ENCODE measurements around the gene MAN1B1.
"Not testable (repeated sequence)": the region's sequence is repeated elsewhere in the genome, so short reads cannot be mapped to it uniquely, and the experiment has no call there.

Gene MAN1B1

DNA sequence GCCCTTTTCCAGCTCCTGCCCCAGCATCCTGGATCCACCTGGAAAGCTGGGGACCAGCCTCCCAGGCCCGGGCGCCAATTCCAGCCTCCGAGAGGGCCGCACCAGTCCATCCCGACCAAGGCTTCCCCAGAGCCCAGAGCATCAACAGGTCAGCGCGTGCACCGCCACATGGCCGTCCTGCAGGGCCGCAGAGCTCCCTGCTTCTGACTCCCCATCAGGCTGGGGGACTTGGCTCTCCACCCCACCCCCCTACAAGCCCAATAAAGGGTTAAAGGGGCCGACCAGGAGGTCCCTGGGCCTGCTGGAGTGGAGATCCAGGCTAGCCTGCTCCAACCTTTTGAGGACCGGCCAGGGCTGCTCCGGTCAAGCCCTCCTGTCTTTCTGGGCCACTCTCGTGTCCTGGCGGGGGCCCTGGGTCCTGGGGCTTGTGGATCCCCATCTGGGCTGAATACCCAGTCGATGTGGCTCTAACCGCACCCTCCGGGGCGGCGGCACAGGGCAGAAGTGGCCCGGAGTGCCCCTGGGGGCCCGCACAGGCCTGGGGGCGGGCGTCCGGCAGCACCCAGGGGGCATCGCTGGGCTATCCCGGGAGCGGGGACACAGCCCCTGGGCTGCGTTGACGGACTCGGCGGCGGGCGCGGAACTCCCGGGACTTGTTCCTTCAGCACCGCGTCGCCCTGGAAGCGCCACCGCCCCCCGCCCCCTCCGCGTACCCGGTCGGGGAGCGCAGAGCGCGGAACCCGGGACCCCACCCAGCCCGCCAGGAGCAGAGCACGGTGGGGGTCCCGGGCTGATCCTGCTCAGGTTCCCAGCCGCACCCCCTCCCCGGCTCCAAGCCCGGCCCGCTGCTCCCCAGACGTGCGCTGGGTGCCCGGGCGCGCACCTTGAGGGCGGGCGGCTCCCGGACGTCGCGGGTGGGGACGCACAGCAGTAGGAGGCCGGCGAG, 33.5 kb upstream of the MAN1B1 start:
- DNase-seq (ENCODE audit: low spot score), result no peak

DNA sequence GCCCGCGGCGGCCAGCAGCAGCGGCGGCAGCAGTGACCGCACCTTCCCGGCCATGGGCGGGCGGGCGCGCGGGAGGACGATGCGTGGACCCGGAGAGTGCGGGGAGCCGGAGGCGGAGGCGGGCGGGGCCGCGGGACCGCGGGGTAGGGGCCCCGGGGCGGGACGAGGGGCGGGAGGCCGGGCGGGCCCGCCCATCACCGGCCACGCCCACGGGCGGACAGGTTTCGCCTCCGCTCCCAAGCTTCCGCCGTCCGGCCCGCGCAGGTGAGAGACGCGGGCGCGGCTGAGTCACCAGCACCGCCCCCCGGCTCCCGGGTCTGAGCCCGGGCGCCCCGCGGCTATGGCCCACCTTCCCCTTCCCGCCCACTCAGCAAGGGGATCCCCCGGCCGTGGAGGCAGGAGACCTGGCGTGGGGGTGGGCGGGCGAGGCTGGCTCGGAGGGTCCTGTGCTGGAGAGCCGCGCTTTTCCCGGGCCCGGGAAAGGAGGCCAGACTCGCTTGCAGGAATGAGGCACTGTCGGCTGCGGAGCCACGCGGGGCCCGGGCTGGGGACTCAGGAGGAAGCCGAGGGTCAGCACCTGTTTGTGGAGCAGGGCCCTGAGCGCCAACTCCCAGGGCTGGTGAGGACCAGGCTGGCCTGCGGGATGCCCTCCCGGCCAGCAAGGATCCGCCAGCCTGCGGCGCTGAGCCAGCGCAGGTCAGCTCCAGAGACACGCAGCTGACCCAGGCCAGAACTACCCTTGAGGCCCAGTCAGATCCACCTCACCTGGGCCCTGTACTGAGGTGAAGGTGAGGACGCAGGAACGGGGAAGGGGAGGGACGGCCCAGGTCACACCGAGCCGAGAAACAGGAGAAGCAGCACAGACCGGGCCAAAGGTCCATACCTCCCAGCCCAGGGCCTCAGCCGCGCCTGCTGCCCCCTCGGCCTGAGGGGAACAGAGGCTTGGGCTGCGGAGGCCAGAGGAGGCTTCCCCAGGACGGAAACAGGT, 32.5 kb upstream of the MAN1B1 start, which contains the start of gene ENTPD2:
TSS of gene ENTPD2 (minus strand) at position 118 of the 988 bp plus-strand sequence. CDS start at position 54, 64 bp downstream.
- DNase-seq (ENCODE audit: low spot score), result no peak

DNA sequence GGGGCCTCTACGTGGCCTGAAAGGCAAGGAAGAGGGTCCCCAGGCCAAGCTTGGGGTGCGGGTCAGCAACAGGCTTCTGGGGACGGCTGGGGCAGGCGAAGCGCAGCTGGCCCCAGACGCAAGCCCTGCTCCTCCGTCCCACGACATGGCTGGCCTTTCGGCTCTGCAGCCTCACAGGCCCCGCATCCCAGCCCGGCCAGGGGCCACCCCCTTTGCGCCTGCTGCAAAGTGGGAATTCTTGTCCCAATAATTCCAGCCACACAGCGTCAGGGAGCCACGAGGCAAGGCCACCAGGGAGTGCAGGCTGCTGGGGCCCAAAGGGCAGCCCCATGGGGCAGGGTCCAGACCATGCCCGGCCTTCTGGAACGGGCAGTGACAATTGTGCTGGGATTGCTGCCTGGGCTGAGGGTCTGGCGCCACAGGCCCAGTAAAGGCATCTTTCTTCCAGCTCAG, 31.8 kb upstream of the MAN1B1 start:
- DNase-seq (ENCODE audit: low spot score), result peak; percentile 68

DNA sequence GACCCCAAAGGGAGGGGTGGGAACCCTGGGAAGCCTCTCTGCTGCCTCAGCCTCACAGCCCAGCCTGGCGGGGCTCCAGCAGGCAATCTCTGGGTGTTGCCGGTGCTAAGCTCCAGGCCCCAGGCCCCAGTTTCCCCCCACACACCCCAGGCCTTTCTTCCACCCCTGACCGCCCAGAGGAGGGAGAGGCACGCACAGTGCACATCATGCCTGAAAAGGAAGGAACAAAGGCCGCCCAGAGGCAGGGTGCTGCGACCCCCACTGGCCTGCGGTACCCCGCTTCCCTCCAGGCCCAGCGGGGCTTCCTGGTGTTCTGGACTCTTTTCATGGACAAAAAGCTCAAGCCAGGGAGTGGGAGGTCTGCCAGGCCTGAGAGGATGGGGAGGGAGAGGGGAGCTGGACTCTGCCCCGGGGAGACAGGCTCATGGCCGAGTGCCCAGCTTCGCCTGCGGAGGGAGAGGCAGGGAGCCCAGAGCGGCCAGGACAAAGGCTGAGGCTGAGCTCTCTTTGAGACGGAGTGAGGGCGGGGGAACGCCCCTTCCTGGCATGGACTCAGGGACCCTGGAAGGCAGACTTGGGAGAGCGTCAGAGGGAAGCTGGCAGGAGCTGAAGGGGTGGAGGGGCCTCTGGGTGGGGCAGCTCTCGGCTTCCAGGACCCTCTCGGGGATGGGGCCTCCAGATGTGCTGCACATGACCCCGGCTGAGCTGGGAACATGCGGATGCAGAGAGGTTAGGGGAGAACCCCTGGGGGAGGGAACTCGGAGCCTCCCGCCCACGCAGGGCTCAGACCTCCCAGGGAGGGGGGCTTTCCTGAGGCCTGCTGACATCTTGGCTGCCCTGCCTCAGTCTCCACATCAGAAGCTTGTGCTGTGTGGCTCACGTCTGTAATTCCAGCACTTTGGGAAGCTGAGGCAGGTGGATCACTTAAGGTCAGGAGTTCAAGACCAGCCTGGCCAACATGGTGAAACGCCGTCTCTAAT, 31.1 kb upstream of the MAN1B1 start:
- peak; percentile 97 for DNase-seq (ENCODE audit: low spot score)

DNA sequence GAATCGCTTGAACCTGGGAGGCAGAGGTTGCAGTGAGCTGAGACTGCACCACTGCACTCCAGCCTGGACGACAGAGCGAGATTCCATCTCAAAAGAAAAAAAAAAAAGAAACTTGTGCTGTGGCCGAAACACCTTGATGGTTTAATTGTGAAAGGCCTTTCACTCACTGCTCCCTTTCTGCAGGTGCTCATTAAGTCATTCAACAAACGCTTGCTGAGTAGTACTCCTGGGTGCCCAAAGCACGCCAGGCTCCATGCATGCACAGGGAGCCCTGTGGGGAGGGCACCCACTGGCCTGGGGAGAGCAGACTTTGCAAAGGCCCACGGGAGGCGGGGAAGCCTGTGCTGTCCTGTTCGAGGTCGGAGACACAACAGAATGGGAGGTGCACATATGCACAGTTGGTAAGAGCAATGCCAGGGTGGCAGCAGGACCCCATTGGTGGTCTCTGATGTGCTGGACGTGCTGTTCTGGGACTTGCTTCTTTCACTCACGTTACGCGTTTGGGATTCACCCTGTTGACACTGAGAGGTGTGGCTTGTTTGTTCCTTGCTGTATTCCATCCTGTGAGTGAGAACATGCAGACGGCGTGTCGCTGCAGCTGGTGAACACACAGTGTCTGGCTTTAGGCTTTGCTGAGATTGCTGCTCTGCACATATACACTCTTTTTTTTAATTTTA, 29.9 kb upstream of the MAN1B1 start:
- no peak for DNase-seq (ENCODE audit: low spot score)

DNA sequence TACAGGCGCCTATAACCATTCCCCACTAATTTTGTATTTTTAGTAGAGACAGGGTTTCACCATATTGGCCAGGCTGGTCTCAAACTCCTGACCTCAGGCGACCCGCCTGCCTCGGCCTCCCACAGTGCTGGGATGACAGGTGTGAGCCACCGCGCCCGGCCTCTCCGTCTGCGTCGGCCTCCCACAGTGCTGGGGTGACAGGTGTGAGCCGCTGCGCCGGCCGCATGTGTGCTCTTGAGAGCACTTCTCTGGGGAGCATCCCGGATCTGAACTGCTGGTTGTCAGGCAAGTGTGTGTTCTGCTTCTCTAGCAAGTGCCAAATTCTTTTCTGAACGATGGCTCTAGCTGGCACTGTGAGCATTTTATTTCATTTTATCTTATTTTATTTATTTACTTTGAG, 29.2 kb upstream of the MAN1B1 start:
- no peak for DNase-seq (ENCODE audit: low spot score)

DNA sequence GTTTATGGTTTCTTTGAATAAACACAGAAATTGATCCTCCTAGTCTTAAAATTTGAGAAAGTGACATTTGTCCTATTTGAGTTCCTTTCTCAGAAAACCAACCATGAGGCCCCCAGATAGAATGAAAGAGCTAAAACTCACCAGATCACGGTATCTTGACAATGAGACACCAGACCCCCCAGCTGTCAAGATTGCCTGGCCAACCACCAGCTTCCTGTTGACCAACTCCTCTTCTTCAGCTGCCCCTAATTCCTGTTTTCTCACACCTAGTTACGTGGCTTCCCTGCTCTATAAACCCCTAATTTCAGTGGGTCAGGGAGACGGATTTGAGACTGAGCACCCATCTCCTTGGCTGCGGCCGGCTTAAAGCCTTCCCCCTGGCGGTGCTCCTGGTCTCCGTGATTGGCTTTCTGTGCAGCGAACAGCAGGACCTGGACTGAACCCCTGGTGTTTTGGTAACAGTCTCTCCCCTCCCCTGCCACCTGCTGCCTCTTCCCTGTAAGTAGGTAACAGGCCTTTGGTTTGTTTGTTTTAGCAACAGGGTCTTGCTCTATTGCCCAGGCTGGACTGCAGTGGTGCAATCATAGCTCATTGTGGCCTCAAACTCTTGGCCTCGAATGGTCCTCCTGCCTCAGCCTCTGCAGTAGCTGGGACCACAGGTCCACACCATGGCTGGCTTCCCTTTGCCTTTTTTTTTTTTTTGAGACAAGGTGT, 28.1 kb upstream of the MAN1B1 start:
- no peak for DNase-seq (ENCODE audit: low spot score)

DNA sequence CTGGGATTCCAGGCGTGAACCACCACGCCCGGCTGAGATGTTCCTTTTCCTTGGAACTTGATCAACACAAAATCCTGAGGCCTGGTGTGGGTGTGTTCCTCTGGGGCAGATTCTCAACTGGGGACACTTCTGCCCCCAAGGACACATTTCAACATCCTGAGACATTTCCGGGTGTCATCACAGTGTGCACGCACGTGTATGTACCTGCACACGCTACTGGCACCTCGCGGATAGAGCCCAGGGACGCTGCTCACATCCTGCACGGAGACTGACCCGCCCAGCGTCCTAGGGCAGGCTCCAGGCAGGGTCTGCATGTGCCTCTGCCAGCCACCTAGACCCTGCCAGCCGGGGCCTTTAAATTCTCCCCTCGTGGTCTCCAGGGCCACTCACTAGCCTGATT, 24.4 kb upstream of the MAN1B1 start:
- DNase-seq (ENCODE audit: low spot score), result no peak

DNA sequence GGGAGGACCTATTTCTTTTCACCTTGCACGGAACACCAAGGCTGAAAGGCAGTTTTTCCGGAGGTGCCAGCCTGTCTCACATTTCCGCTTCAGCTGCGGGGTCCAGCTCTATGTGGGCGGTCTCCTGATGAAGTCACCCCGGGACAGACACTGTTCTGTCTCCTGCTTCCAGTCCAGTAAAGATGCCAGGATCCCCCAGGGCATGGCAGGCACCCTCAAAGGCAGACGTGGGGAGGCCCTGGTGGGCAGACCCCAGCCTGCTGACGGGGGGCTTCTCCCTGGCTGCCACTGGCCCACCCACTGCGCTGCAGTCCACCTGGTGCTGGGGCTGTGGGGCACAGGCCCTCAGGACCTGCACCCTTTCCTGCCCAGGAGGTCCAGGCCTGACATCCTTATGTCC, 24.0 kb upstream of the MAN1B1 start:
- not testable (repeated sequence) for DNase-seq (ENCODE audit: low spot score)

DNA sequence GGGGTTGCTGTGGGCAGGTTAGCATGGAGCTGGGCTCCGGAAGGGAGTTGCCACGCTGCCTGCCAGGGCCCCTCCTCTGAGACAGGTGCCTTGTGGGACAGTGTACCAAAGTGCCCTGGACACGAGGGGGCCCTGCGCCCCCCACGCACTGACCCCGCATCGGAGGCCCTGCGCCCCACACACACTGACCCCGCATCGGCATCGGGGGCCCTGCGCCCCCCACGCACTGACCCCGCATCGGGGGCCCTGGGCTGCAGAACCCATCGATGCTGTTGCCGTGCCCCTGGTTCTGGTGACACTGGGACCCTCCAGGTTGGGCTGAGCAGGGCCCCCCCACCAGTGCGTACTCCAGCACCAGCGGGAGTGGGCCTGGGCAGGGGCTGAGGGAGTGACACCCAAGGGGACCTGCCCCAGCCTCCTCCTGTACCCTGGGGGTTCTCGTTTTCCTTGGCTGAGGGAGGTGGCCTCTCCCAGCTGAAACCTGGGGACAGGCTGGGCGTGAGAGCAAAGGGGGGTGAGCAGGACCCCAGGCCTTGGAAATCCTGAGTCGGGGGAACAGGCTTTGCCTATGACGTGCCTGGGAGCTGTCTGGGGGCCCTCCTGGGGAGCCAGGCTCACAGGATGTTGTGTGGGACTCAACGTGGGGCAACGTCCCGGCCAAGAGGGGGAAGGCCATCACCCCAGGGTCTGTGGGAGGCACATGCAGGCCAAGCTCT, 23.3 kb upstream of the MAN1B1 start:
- no peak for DNase-seq (ENCODE audit: low spot score)

DNA sequence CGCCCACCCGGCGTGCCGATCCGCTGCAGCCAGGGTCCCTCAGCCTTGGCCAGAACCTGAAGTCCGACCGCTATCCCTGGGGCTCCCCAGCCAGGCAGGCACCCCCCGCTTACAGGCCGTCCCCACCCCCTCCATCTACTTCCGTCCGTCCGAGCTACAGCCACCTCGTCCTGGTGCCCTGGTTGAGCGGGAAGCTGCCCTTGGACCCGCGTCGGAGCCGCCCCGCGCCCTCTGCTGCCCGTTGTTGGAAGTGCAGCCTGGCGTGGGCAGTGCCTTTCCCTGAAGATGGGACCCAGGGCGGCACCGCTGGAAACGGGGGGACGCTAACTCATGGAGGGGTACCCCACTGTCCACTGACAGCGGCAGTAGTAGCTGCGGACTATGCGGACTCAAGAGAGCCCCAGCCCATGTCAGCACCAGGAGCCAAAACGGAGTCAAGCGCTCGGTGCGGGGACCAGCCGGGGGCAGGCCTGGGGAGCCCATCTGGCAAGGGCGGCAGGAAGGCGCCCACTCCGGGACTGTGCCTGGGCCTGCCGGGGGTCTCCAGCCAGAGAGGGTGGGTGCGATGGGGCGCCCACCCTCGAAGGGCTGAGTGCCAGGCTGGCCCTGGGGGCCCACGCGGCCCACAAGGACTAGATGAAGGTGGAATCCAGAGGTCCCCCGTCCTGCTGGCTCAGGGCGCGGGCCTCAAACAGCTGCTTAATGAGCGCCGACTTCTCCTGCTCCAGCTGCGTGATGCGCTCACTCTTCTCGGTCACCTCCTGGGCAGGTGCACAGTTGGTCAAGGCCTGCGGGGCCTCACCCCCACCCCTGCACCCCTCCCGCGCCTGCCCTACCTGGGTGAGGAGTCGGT, 22.5 kb upstream of the MAN1B1 start:
- peak; percentile 74 for DNase-seq (ENCODE audit: low spot score)

DNA sequence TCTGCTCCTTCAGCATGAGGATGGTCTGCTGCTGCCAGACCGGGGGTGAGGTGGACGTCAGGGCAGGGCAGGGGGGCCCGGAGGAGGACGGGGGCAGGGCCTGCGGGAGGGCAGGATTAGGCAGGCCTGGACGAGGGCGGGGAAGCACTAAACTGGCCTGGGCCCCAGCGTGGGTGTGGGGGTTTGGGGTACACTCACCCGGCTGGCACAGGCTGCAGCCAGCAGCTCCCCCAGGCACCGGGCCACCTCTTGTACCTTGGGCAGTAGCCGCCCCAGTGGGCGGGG, 22.0 kb upstream of the MAN1B1 start:
- DNase-seq (ENCODE audit: low spot score), result no peak

DNA sequence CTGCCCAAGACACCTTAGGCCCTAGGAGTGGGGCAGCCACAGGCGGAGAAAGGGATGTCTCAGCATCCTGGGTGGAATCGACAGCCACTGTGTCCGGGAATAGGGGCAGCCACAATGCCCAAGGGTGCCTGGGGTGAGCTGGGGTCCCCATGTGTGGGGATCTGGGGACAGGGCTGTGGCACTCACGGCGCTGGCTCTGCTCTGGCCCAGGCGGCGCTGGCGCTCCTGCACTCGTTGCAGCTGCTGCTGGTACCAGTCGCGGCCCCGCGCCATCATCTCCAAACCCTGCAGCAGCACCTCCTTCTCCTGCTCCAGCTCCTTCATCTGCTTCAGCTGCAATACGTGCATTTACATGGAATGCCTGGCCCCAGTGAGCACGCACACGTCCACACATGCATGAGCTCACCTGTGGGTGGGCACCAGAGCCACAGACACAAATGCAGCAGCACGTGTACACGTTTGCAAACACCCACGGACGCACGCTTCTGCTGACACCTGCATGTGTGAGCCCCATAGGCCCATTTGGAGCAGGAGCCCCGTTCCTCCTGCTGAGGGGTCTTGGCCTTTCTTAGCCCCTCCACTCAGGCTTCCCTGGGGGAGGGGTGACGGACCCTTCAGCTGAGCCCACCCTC, 21.3 kb upstream of the MAN1B1 start:
- DNase-seq (ENCODE audit: low spot score), result no peak

DNA sequence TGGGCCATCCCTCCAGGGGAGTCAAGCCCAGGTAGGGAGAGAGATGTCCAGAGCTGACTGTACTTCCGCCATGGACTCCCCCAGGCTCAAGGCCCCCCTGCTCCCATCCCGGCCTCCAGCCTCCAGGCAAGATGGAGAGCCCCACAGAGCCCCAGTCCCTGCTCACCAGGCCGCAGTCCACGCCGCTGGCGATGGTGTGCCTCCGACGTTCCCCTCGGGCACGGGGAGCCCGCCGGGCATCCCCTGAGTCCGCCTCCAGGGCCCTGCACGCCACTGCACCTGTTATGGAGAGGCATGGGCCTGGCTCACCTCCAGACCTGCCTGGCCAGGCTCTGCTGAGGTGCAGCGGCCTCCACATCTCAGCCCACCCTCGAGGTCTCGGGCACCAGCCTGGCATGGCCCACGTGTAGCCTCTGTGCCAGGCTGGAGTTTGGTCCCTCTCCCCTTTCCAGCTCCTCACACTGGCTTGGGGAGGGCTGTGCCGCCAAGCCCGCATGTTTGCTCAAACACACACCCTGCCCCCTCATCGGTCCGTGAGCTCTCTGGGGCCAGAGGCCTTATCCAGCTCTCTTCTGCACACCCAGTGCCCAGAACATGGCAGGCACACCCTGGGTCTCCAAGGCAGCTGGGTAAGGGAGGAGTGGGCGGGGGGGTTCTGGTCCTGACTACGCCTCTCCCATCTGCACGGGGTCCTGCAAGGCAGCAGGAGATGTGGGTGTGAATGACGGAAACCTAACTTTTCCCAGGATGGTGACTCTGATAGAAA, 20.5 kb upstream of the MAN1B1 start:
- DNase-seq (ENCODE audit: low spot score), result no peak

DNA sequence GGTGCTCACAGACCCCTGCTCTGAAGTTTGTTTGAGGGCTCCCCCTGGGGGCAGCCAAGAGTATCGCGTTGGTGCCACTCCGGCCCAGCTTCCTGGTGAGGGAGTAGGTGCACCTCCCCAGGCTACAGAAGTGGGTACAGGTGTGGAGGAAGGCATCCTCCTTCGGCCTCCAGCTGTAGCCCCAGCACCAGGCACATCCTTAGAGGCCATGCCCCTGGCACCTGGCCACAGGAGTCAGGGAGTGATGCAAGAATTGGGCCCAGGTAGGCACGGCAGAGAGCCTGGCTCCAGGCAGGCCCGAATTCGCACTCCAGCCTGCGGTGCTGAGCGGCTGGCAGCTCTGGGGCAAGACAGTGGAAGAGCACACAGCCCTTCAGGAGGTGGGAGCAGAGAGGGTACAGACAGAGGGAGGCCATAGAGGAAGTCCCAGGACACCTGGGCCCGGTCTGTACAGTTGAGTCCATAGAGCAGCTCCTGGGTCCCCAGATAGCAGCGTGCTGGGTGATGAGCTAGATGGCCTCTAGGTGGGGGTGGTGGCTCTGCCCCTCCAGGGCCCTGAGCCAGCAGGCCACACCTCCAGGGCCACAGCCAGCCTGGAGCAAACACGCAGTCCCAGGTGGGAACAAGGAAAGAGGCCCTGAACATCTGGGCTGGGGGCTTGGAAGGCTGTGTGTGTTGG, 18.8 kb upstream of the MAN1B1 start:
- DNase-seq (ENCODE audit: low spot score), result peak; percentile 86
